GM23338 (cell line): ENCODE data around the gene SPATS2. TPM values are rescaled to one million over a fixed set of nuclear protein-coding genes. Genes with fewer than 3 reads are reported as not detected.

Experiments
- ATAC-seq: fragments of 200-7000 bp; cut with Tn5 transposase; 3 replicates; pipeline ENCODE4 v1.9.1; 2020
- DNase-seq: peaks from one replicate; pipeline ENCODE4 v3.0.0-alpha.2; 2015; ENCODE audit warnings: low spot score
- H2AFZ ChIP-seq: fragments of 200-600 bp; sonication (generic); 2 replicates; pipeline ENCODE4 v1.8.0; 2016; ENCODE audit warnings: antibody characterized with exemption, mild to moderate bottlenecking, moderate library complexity
- H3F3A ChIP-seq: fragments of 200-600 bp; sonication (generic); replicated peaks from 2 replicates; pipeline ENCODE4 v1.8.0; 2017; ENCODE audit warnings: antibody characterized with exemption, mixed run types, low read depth
- H3K27ac ChIP-seq: fragments of 200-600 bp; sonication (generic); 2 replicates; pipeline ENCODE4 v1.6.1; 2016; ENCODE audit warnings: low read depth
- H3K27me3 ChIP-seq: fragments of 200-600 bp; sonication (generic); 2 replicates; pipeline ENCODE4 v1.8.0; 2016; ENCODE audit warnings: mild to moderate bottlenecking, mixed run types, moderate library complexity; ENCODE audit not compliant: insufficient read depth
- H3K36me3 ChIP-seq: fragments of 200-600 bp; sonication (generic); 2 replicates; pipeline ENCODE4 v1.8.0; 2016; ENCODE audit warnings: mild to moderate bottlenecking; ENCODE audit not compliant: insufficient read depth
- H3K4me1 ChIP-seq: fragments of 200-600 bp; sonication (generic); 2 replicates; pipeline ENCODE4 v1.8.0; 2016; ENCODE audit warnings: mild to moderate bottlenecking, moderate library complexity; ENCODE audit not compliant: insufficient read depth
- H3K4me2 ChIP-seq: fragments of 200-600 bp; sonication (generic); 2 replicates; pipeline ENCODE4 v1.7.1; 2017; ENCODE audit warnings: mixed run types
- H3K4me3 ChIP-seq: fragments of 200-600 bp; sonication (generic); 2 replicates; pipeline ENCODE4 v1.6.1; 2016; ENCODE audit warnings: mixed run types
- H3K79me2 ChIP-seq: fragments of 200-600 bp; sonication (generic); replicated peaks from 2 replicates; pipeline ENCODE4 v1.8.0; 2017; ENCODE audit warnings: mild to moderate bottlenecking; ENCODE audit not compliant: insufficient read depth
- H3K9me2 ChIP-seq: fragments of 200-600 bp; sonication (generic); 2 replicates; pipeline ENCODE4 v1.8.0; 2017; ENCODE audit not compliant: insufficient read depth
- H4K20me1 ChIP-seq: fragments of 200-600 bp; sonication (generic); replicated peaks from 2 replicates; pipeline ENCODE4 v1.8.0; 2017; ENCODE audit warnings: mild to moderate bottlenecking; ENCODE audit not compliant: insufficient read depth
- H3K27ac Mint-ChIP-seq: 2 replicates; pipeline ENCODE4 v1.8.0; 2020; ENCODE audit warnings: inconsistent platforms, mild to moderate bottlenecking, moderate library complexity, mixed read lengths
- H3K27me3 Mint-ChIP-seq: 3 replicates; pipeline ENCODE4 v1.8.0; 2022; ENCODE audit warnings: low read depth, mild to moderate bottlenecking, moderate library complexity, mixed read lengths, inconsistent platforms; ENCODE audit not compliant: insufficient read depth, poor library complexity
- H3K36me3 Mint-ChIP-seq: 3 replicates; pipeline ENCODE4 v1.8.0; 2021; ENCODE audit warnings: low read depth, mild to moderate bottlenecking, inconsistent platforms, moderate library complexity, mixed read lengths
- H3K4me1 Mint-ChIP-seq: 3 replicates; pipeline ENCODE4 v1.8.0; 2020; ENCODE audit warnings: mild to moderate bottlenecking, inconsistent platforms, mixed read lengths
- H3K4me3 Mint-ChIP-seq: 3 replicates; pipeline ENCODE4 v1.8.0; 2021; ENCODE audit warnings: moderate library complexity, mild to moderate bottlenecking, inconsistent platforms, mixed read lengths
- H3K9me3 Mint-ChIP-seq: 3 replicates; pipeline ENCODE4 v1.8.0; 2020; ENCODE audit warnings: moderate library complexity, mild to moderate bottlenecking, inconsistent platforms, mixed read lengths
- ETS1 ChIP-seq: IDR thresholded peaks from 2 replicates; pipeline ENCODE4 v1.6.1; 2016; ENCODE audit warnings: antibody characterized with exemption
- EZH2 ChIP-seq: fragments of 200-600 bp; sonication (generic); IDR thresholded peaks from one replicate; pipeline ENCODE4 v1.8.0; 2017; ENCODE audit warnings: antibody characterized with exemption, mild to moderate bottlenecking, low read depth; ENCODE audit not compliant: unreplicated experiment
- EZH2phosphoT487 ChIP-seq: fragments of 200-600 bp; sonication (generic); IDR thresholded peaks from one replicate; pipeline ENCODE4 v1.8.1; 2018; ENCODE audit warnings: antibody characterized with exemption; ENCODE audit not compliant: unreplicated experiment
- NANOG ChIP-seq: IDR thresholded peaks from 2 replicates; pipeline ENCODE4 v1.6.1; 2016; ENCODE audit warnings: antibody characterized with exemption, borderline replicate concordance
- STAT1 ChIP-seq: IDR thresholded peaks from one replicate; pipeline ENCODE4 v1.6.1; 2016; ENCODE audit warnings: antibody characterized with exemption; ENCODE audit not compliant: unreplicated experiment
- ZNF114 ChIP-seq: fragments of 250-450 bp; sonication (Bioruptor Pico); IDR thresholded peaks from 2 replicates; pipeline ENCODE4 v1.5.0; 2020; ENCODE audit warnings: mild to moderate bottlenecking, moderate library complexity
- ZNF462 ChIP-seq: fragments of 250-450 bp; sonication (Bioruptor Pico); IDR thresholded peaks from 2 replicates; pipeline ENCODE4 v1.5.0; 2020; ENCODE audit warnings: mild to moderate bottlenecking, moderate library complexity
- polyA plus RNA-seq: library from polyadenylated mRNA; unstranded; fragments of >200 nt; fragmentation: Nextera tagmentation; extraction: Ambion mirVana; gene quantifications from 2 replicates; pipeline ENCODE4 v1.2.1, GENCODE V29; 2016
- total RNA-seq: library from RNA; depleted of rRNA; stranded (reverse); fragments of >200 nt; shearing (Covaris generic); gene quantifications from 2 replicates; pipeline ENCODE4 v1.2.3, GENCODE V29; 2014

Gene SPATS2
- total and polyA plus RNA-seq, 2 experiments from 2014 or later, result 20.6 to 61.0 TPM

GRCh38 chr12:49334681-49335080 is 32.6 kb upstream of the SPATS2 start:
- Histone ChIP-seq H3K27ac (no peak overlapping the region), H3K36me3 (no peaks in the 10 kb centered on the region), H4K20me1 (peaks cover 14% of the 10 kb centered on the region), H3F3A (peaks cover 33% of the 10 kb centered on the region), H3K27me3 (peaks cover 87% of the 10 kb centered on the region), H3K4me3 (no peak overlapping the region), H3K4me1 (peaks cover 32% of the 10 kb centered on the region), H3K79me2 (no peaks in the 10 kb centered on the region), H3K4me2 (no peak overlapping the region), H2AFZ (no peak overlapping the region), H3K9me2 (no peaks in the 10 kb centered on the region)
- Mint-ChIP-seq H3K36me3 (peaks cover 16% of the 10 kb centered on the region), H3K27ac (no peak overlapping the region), H3K4me3 (0 out of 3 replicates have a peak overlapping the region, but pooled peaks have one; percentile 2), H3K4me1 (peaks cover 52% of the 10 kb centered on the region), H3K27me3 (peaks cover 89% of the 10 kb centered on the region), H3K9me3 (peaks cover 5% of the 10 kb centered on the region; the same call in 2 of the 3 replicates)
- ATAC-seq (no peak), DNase-seq (no peak)
- TF ChIP-seq EZH2 (peak; percentile 80), ZNF114 (CRISPR knock-in tag) (no peak), NANOG (no peak), ZNF462 (CRISPR knock-in tag) (no peak)

- Histone ChIP-seq H3K9me2 (no peaks in the 10 kb centered on the region), H3K36me3 (no peaks in the 10 kb centered on the region), H3K27ac (no peak overlapping the region), H3K4me2 (peak overlapping the region; percentile 86; the same call in 1 of the 2 replicates), H3K4me3 (no peak overlapping the region), H3K27me3 (peaks cover 94% of the 10 kb centered on the region), H3K4me1 (peaks cover 38% of the 10 kb centered on the region), H4K20me1 (peaks cover 14% of the 10 kb centered on the region), H3F3A (peaks cover 38% of the 10 kb centered on the region), H2AFZ (no peak overlapping the region), H3K79me2 (no peaks in the 10 kb centered on the region)
- Mint-ChIP-seq H3K4me3 (peak overlapping the region; percentile 39; the same call in 1 of the 3 replicates), H3K4me1 (peaks cover 59% of the 10 kb centered on the region), H3K27me3 (peaks cover 96% of the 10 kb centered on the region), H3K9me3 (peaks cover 5% of the 10 kb centered on the region; the same call in 2 of the 3 replicates), H3K36me3 (peaks cover 10% of the 10 kb centered on the region), H3K27ac (no peak overlapping the region)
- no peak for ATAC-seq
- no peak for DNase-seq
- TF ChIP-seq EZH2phosphoT487, result peak; percentile 79
- TF ChIP-seq ETS1, result no peak
- no peak for TF ChIP-seq NANOG
- TF ChIP-seq STAT1, result no peak
These were observed 31.9 kb upstream of the SPATS2 start for GRCh38 chr12:49335118-49335954.
